BJ (cell line): ENCODE data around the gene CELF2. TPM values are rescaled to one million over a fixed set of nuclear protein-coding genes. Genes with fewer than 3 reads are reported as not detected.

Source experiments
- CTCF ChIA-PET: fragments of 350-600 bp; formaldehyde crosslinking; extraction: SDS; loops from one replicate; lab custom pipeline; 2021; ENCODE audit warnings: antibody characterized with exemption, inconsistent platforms; lab: Yijun Ruan, JAX
- POLR2A ChIA-PET: fragments of 300-600 bp; sonication (Branson Sonifier 250); formaldehyde crosslinking; extraction: SDS; loops from one replicate; lab custom pipeline; 2021; ENCODE audit warnings: antibody characterized with exemption; lab: Charles Lee
- DNase-seq: peaks from one replicate; pipeline ENCODE4 v3.0.0-alpha.2; 2011; ENCODE audit warnings: low read depth
- H3K27me3 ChIP-seq: 2 replicates; pipeline ENCODE4 v1.6.0; 2011; ENCODE audit warnings: low read length; ENCODE audit not compliant: control insufficient read depth, insufficient read depth
- H3K36me3 ChIP-seq: 2 replicates; pipeline ENCODE4 v1.5.1; 2011; ENCODE audit warnings: low read length; ENCODE audit not compliant: control insufficient read depth, insufficient read depth
- H3K4me3 ChIP-seq: 2 replicates; pipeline ENCODE4 v1.5.1; 2011; ENCODE audit warnings: low read depth, mild to moderate bottlenecking, control low read depth, low read length
- polyA plus RNA-seq: library from polyadenylated mRNA; depleted of rRNA; stranded (reverse); fragments of >200 nt; gene quantifications from 2 replicates; pipeline ENCODE4 v1.2.3, GENCODE V29; 2011
- TF ChIP-seq, protein P1 (sequence below): IDR thresholded peaks from 2 replicates; pipeline ENCODE4 v1.5.1; 2011; ENCODE audit warnings: low read depth, mild to moderate bottlenecking, control low read depth, inconsistent platforms, low read length, moderate library complexity; ENCODE audit not compliant: insufficient read depth

Gene CELF2
- polyA plus RNA-seq, 1 experiment, result 8.8 TPM

DNA sequence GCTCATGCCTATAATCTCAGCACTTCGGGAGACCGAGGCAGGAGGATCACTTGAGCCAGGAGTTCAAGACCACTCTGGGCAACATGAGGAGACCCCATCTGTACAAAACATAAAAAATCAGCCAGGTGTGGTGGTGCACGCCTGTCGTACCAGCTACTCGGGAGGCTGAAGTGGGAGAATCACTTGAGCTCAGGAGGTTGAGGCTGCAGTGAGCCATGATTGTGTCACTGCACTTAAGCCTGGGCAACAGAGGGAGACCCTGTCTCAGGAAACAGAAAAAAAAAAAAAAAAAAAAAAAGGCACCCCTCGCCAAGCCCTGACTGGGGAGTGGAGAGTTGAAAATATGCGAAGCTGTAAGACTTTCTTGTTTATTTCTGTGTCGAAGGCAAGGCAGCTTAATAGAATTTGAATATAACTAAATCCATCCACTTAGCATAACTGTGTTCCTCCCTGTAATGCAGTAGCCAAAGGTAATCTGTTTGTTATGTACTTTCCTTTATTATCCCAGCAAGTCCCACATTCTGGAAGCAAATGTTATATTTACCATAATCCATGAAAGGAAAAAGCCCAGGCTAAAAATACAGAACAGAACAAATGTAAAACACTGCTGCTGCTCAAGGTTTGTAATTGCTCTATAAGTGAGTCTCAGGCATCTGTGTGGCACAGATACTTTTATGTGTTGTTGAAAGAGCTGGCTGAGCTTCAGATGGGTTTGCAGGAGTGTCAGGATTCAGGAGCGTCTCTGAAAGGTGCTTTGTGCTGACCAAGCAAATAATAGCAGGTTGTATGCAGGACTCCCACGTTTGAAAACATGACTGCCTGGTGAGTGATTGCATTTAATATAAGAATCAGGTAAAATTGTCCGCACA, 127.2 kb downstream of the CELF2 start:
- CTCF ChIA-PET, result no interaction called here
- Histone ChIP-seq H3K27me3 (no peaks in the 10 kb centered on the region), H3K4me3 (no peak overlapping the region), H3K36me3 (no peaks in the 10 kb centered on the region)
- TF ChIP-seq, protein P1, sequence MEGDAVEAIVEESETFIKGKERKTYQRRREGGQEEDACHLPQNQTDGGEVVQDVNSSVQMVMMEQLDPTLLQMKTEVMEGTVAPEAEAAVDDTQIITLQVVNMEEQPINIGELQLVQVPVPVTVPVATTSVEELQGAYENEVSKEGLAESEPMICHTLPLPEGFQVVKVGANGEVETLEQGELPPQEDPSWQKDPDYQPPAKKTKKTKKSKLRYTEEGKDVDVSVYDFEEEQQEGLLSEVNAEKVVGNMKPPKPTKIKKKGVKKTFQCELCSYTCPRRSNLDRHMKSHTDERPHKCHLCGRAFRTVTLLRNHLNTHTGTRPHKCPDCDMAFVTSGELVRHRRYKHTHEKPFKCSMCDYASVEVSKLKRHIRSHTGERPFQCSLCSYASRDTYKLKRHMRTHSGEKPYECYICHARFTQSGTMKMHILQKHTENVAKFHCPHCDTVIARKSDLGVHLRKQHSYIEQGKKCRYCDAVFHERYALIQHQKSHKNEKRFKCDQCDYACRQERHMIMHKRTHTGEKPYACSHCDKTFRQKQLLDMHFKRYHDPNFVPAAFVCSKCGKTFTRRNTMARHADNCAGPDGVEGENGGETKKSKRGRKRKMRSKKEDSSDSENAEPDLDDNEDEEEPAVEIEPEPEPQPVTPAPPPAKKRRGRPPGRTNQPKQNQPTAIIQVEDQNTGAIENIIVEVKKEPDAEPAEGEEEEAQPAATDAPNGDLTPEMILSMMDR, result no peak
- POLR2A ChIA-PET, result no interaction called here
- DNase-seq, result no peak

DNA sequence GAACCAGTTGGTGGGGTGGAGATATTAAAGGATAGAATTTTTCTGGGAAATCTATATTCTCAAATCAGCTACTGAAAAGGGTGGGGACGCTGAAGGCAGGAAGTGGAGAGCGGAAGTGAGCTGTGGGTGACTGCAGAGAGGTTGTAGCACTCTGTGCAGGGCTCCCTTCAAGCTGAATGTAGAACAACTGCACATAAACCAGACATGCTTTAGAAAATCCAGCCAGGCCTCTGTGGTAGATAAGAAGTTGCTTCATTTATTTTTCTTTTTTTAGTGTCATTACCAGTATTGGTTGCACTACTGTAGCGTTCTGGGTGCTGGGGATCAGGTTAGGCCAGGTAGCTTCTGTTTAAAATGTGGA, 127.8 kb downstream of the CELF2 start:
- H3K4me3 ChIP-seq, result no peak overlapping the region
- TF ChIP-seq, protein P1, result no peak
- H3K27me3 ChIP-seq, result no peaks in the 10 kb centered on the region
- no peaks in the 10 kb centered on the region for H3K36me3 ChIP-seq
- CTCF ChIA-PET, result no interaction called here
- DNase-seq, result no peak
- POLR2A ChIA-PET, result no interaction called here

DNA sequence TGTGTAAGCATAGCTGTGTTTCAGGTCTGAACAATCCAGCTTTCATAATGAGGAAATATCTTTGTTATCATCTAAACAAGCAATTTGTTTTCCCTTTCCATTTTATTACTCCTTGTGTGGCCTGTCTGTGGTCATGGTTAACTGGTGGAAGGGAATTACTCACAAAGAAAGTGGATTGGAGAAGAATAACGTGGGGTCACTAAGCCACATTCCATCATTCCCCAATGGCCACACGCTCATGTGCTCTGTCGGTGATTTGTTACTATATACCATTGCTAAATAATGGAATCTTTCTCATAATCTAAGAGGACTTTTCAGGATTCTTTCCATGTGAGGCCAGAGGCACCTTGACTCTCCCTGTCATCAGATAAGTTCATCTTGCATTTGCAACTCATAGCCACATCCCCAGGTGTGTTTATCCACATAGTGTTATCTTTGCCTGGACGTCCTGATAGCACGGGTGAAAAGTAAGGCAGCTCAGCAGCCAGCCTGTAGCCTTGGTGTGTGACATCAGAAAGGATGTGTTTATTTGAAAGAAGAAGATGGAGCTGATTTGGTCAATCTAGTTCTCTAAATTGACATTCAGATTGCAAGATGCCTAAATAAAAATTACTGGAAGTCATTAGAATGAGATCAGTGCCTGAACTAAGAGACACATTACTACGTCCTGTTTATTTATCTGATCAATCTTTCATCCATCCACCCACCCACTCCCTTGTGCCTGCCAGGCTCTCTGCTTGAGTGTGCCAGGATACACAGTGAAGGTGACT, 128.9 kb downstream of the CELF2 start:
- Histone ChIP-seq H3K27me3 (no peaks in the 10 kb centered on the region), H3K4me3 (no peak overlapping the region), H3K36me3 (no peaks in the 10 kb centered on the region)
- POLR2A ChIA-PET, result no interaction called here
- no peak for DNase-seq
- CTCF ChIA-PET, result no interaction called here
- TF ChIP-seq, protein P1, result no peak

DNA sequence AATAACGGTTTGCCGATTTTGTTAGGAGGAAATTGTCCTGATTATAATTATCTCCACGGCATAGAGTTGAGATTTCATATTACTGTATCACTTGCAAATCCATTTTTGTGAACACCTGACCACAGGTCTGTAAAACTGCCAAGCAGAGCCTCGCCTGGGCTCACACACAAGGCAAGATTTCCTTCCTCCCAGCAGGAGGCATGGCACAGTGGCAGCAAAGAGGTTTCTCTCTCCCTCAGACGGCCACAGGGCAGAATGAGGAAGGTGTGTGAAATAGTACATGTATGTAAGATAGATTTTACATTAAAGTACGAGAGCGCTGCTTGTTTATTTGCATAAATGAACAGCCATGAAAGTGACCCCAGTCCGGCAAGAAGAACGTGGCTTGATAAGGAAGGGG, 130.1 kb downstream of the CELF2 start:
- H3K4me3 ChIP-seq, result no peak overlapping the region
- DNase-seq, result no peak
- TF ChIP-seq, protein P1, result no peak
- POLR2A ChIA-PET, result no interaction called here
- H3K27me3 ChIP-seq, result no peaks in the 10 kb centered on the region
- CTCF ChIA-PET, result no interaction called here
- no peaks in the 10 kb centered on the region for H3K36me3 ChIP-seq
